GM19023 (cell line): ENCODE measurements around the gene TSPAN7.

Experiments
- ATAC-seq: cut with Tn5 transposase; IDR thresholded peaks from one replicate; pipeline ENCODE4 v1.9.1; 2021; ENCODE audit warnings: mild to moderate bottlenecking, moderate library complexity; ENCODE audit not compliant: unreplicated experiment

Gene TSPAN7

GRCh38 chrX:38679695-38680094 is 118.4 kb downstream of the TSPAN7 start:
- ATAC-seq, result no peak

GRCh38 chrX:38682095-38682494 is 120.8 kb downstream of the TSPAN7 start:
- no peak for ATAC-seq

DNA sequence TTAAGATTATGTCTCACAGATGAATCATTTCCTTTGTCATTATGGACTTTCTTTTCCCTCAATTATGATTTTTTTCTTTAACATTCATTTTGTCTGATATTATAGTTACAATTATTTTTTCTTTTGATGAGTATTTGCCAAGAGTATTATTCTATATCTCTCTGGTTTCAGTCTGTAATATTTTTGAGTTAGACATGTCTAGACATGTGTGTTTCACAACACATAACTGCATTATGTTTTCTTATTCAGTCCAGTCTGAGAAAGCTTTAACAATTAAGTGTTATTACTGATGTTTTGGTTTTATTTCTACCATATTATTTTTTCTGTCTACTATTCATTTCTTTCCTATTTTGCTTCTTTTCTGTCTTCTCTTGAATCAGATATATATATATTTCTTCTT is 131.6 kb downstream of the TSPAN7 start:
- no peak for ATAC-seq

DNA sequence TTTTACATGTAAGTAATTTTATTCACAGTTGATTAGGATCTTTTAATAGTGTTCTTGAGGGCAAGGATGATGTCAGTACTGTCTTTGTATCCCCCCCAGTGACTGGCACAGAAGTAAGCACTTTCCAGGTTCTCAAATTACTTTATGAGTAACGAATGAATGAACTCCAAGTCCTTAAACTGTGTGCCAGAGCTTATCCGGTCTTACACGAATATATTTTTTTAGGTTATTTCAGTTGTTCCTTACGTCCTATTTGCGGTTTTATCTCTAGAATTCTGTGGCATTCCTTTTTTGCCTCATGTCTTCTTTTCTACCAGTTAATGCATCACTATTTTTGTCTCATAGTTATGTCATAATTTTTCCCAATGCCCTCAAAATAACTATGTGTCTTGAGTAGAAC is 133.1 kb downstream of the TSPAN7 start:
- no peak for ATAC-seq

DNA sequence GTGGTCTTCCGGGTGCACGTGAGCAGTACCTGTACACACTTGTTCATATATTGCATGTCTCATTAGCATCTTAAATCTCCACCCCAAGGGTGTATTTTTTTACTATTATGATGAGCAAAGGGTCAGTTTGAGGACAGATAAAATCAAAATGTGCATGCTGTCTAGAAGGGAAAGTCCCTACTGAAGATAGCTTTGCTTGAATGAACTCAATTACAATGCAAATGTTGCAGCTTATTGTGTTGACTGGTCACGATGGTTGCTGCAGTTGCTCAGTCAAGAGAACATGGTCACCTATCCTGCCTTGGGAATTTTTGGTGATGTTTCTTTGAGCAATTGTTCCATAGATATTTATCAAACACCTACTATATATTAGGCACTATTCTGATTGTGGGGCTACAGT is 136.1 kb downstream of the TSPAN7 start:
- no peak for ATAC-seq

- ATAC-seq, result no peak
Observed at GRCh38 chrX:38699121-38699520, 137.8 kb downstream of the TSPAN7 start.

DNA sequence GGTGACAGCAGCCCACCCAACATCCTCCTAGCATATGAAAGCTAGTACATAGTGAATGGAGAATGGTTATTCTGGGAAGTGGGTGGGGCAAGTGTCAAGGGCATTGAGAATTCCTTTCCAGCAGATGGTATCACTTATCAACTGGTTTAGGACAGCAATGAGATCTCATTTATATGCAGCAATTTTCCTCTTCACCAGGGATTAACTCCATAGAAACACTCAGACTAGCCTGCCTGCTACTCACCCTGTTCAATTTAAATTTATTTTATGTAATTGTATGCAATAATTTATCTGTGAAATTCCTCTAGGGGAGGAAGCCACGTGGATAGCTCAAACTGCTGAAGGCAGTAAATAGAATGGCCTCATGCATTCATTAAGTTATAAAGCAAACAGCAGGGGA is 138.4 kb downstream of the TSPAN7 start:
- ATAC-seq, result no peak

- no peak for ATAC-seq
Observed at GRCh38 chrX:38701073-38701472, 139.7 kb downstream of the TSPAN7 start.

DNA sequence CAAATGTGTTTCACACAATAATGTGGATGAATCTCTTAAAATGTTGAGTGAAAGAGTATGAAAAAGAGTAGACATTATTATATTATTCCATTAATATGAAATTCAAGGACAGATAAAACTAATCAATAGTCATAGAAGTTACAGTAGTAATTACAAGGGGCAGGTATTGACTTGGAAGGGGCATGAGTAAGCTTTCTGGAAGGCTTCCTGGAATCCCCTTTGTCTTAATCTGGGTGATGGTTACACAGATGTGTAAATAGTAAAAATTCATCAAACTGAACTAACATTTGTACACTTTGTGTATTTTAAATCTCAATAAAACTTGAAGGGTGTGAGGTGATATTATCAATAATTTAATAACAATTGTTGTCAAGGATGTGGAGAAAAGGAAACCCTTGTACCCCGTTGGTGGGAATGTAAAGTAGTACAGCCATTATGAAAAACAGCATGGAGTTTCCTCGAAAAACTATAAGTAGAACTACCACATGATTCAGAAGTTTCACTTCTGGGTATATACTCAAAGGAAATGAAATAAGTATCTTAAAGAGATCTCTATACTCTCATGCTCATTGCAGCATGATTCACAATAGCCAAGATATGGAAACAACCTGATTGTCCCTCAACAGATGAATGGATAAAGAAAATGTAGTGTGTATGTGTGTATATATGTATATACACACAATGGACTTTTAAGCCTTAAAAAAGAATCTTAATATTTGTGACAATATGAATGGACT is 143.0 kb downstream of the TSPAN7 start:
- ATAC-seq, result no peak

- ATAC-seq, result no peak
Observed at GRCh38 chrX:38717871-38718270, 156.5 kb downstream of the TSPAN7 start.

DNA sequence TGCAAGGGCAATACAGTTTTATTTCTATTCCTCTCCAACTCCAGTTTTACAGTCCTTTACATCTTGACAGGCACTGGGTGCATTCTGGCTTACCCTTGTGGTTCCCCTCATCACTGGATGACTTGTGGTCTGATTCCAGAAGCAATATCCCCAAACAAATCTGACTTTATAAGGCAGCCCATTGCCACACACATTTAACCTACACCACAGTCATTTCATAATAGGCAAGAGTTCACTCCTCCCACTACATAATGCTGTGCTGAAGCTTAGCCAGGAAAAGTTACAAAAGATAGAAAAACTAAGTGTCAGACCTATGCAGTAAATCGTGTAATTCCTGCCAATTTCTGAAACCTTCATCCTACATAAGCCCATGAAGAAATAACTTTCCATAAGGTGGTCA is 157.0 kb downstream of the TSPAN7 start:
- ATAC-seq, result no peak

DNA sequence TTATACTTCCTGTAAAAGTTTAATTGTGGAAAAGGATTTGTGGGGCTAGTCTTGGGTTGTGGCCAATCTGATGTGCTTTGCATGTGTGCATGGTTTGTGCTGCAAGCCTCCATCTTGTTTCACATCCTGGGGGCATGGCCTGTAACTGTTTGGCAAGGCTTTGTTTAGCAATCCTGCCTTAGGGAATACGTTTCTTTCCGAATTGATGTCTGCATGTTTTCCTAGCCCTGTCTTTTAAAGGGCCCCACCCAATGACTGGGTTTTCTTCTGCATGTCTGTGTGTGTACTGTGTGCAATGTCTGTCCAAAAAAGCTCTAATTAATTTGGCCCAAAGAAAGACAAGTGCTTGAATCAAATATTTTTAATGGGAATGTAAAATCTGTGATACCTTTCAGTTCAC is 165.3 kb downstream of the TSPAN7 start:
- ATAC-seq, result no peak

- ATAC-seq, result no peak
Observed at GRCh38 chrX:38727668-38728067, 166.3 kb downstream of the TSPAN7 start.

DNA sequence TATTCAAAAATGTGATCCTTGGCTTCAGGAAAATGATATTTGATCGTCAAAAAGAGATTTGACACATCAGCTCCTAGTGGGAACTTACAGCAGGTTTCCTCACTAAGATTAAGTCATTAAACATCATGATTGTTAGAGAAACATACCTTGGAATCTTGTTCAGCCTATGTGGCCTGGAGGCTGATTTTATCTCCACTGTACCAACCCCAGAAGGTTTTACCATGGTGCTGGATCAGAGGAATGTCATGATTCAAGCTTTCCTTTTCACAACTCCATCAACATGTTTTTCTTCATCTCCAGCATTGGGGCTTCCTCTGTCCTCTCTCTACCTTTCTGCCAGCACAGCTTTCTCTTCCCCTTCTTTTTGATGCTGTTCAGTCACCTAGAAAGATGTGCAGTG is 171.5 kb downstream of the TSPAN7 start:
- ATAC-seq, result no peak
